ENCODE data around the gene FNIP2.
"Not testable (repeated sequence)": the region's sequence is repeated elsewhere in the genome, so short reads cannot be mapped to it uniquely, and the experiment has no call there.

Gene FNIP2

DNA sequence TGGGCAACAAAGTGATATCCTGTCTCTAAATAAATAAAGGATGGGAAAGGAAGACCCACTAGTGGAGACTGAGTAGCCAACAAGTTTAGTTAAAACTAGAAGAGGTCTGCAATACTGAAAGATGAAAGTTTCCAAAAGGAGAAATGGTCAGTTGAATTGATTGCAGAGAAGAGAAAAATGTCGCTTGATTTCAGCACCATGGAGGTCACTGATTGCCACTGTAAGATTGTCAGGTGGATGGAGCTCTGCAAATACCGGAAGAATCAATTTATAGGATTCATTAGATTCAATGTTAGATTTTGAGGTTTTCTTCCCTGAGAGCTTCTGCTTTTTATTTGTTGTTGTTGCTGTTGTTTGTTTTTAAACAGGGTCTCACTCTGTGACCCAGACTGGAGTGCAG lies 5.4 kb upstream of the FNIP2 start:
- no peak for DNase-seq

DNA sequence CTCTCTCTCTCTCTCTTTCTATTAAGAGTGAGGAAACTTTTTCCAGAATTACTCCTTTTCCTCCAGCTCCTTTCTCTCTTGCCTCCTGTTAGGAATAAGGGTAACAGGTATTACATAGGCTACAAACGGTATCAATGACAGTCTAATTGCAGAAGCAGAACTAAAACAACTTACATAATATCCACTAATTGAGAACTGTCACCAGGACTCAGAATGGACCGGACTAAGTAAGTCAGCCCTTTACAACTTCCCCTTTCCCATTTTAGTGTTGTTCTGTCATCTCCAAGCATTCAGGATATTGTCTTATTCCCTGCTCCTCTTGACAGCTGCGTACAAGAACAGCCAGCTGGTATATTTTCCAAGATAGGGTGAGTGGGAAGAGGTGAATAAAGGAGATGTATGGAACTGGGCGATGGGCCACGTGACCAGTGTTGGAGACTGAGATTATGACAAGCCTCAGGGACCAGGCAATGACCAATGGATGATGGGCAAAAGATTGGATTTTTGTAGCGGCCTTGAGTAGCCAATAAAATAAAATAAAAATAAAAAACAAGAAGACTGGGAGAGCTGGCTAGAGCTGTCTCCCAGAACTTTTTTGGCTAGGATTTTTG lies 2.3 kb upstream of the FNIP2 start:
- no peak for DNase-seq

DNA sequence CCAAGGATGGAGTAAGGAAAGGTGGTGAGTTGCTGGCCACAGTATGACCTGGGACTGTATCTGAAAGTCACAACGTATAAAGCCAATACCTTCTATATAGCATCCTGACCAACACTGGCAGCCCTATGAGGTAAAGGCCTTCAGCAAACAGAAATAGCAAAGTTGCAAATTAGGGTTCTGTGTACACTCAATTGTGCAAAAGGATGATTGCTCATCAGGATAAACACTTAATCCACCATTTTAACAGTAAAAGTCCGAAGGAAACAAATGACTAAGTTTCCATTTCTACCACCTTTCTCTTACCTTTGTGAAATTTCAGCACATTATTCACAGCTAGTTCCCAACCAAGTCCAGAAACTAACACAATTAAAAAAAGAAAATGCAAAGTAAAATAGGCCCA lies 1.4 kb upstream of the FNIP2 start:
- no peak for DNase-seq

DNA sequence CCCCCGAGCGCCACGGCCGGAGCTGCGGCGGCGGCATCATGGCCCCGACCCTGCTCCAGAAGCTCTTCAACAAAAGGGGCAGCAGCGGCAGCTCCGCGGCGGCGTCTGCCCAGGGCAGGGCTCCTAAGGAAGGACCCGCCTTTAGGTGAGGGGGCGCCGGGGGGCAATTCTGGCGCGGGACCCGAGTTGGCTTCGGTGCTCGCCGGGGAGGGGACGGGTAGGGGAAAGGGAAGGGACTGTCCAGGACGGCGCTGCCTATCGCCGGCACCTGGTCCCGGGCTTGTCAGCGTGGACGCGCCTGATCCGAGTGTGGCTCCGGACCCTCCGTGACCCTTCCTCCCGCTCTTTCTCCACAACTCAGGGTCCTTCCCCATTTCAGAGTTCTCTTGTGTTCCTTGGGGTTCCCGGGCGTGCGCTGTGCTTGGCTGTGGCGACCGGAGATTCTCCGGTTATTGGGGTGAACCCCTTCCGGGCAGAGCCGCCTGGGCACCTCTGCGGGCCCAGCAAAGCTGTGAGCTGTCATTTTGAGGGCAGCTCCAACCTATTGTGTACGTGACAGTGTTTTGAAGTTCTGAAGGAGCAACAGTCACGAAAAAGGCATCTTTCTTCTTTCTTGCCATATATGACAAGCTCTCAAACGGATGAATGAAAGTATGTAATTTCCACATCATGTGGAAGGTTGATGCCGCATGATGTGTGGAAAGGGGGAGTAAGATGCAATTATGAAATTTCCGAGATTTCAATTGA lies 522 bp downstream of the FNIP2 start:
- DNase-seq: peak; percentile 46 to 49

DNA sequence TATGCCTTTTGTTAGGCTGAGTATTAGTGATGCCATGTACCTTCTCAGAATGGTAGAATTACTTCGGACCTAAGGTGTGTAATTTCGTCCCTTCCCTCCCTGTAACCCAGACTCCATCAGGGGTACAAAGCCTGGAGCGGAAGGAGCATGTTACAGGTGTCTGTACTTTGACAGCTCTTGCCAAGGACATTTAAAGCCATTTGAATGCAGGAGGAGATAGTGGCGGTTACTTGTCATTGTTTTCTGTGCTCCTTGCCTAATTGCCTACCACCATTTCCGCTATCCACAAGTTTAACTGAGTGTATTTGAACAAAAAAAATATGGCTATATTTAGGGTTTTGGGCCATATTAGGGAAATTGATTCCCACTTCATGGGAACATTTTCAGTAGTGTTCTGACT lies 1.8 kb downstream of the FNIP2 start:
- DNase-seq: no peak

DNA sequence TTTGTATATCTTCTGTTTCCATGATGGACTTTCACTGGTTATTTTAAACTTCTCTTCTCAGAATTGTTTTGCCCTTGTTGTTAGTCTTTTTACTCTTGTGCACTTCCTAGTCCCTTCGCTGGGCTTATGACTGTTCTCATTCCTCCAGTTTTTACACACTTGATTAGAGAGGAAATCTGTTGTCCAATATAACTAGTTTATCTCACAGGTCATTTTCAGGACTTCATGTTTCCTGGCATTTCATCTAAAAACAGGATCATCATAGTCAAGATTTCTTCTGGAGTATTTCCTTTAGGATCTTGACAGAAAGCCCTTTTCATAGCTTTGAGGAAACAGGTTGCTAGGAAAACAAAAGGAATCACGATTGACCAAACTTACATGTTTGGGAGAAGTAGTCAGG lies 3.0 kb downstream of the FNIP2 start:
- no peak for DNase-seq

DNA sequence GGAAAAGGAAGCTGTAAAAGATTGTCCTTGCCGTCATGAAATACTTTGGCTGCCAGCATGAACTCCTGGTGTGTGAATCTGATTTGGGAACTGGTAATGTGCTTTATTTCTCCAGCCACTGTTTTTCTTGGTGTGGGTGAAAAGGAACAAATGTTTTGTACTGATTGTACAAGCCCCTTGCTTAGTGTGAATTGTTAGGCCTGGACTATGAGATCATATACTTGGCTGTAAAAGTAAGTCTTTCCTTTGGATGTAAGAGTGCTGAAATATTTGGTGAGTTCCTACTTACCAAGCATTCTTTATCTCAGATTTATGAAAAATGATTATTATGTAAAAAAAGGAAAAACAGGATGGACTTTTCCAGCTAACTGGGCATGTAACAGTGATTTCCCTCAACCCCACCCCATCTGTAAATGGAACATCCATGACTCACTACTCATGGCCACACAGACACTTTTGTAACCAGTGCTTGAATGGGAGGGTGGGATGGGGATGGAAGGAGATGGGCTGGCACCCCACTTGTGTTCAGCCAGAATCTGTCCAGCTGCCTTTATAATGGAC lies 6.3 kb downstream of the FNIP2 start:
- DNase-seq: no peak

DNA sequence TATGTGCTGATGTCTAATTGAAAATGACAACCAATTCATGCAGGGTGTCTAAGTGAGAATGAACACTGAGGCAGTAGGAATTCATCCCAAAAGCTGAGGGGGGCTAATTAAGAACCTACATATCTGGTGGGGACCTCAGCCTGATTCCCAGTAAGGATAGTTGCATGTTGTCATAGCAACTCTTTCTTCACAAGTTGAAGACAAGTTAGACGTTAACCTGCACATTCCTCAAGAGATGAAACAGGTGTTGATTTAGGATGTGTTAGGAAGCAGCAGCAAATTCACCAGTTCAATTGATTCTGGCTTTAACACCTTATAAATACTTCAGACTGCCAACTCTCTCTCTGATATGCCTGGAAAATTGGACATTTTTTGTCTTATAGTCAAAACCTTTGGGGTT lies 7.3 kb downstream of the FNIP2 start:
- DNase-seq: no peak

DNA sequence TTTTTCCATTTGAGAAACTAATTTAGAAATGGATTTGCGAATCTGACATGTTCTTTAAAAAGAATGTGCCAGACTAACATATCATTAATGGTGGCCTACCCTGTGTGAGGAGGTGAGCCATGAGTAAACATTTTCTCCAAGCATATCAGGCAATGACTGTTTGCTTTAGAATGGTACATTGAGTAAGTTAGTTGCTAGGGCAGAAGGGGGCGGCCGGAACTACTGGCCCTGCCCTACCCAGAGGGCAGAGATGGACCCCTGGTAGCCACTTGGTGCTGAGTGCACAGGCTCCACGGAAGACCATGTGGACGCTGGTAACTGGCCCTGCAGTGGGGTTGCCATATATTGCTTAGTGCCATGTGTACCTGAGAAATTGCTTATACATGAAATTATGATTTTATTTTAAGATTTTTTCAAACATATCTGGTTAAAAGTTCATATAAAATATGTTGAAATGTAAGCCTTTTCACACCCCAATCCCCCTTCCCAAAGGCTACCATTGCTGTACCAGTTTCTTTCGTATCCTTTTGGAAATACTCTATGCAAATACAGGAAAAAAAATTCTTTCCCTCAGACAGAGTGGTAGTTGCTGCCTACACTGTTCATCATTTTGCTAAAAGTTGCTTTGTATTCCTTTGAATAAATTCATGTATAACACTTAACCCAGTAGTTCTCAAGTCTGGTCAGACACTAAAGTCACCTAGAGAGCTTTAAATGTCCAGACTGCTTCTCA lies 8.8 kb downstream of the FNIP2 start:
- DNase-seq: no peak

DNA sequence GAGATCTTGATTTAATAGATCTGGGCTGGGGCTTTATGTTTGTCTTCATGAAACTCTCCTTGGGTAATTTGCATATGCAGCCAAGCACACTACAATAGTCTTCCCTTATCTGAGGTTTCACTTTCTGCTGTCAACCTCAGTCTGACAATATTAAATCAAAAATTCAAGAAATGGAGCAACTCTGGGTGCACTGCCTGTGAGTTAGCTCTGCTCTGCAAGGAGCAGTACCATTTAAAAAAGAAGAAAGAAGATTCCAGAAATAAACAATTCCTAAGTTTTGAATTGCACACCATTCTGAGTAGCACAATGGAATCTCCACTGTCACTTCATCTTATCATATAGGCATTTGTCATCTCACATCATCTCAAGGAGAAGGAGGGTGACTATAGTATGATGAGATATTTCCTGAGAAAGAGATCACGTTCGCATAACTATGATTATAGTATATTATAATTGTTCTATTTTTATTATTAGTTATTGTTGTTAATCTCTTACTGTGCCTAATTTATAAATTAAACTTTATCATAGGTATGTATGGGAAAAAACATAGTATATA lies 9.4 kb downstream of the FNIP2 start:
- DNase-seq: peak in 1 of 2 donors; percentile 23

DNA sequence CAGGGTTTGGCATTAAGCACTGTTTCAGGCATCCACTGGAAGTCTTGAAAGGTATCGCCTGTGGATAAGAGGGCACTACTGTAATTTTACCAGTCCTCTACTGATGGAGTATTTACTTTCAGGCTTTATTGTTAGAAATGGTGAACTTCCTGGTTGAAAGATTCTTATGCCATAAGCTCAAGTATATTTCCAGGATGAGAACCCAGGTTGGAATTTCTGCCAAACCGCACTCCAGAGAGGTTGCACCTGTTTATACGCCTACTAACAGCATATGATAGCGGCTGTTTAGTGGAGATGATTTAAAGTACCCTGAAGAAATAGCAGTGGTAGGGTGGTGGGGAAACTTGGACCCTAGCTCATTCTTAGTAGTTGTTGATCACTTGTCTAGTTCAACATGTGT lies 9.9 kb downstream of the FNIP2 start:
- DNase-seq: no peak

DNA sequence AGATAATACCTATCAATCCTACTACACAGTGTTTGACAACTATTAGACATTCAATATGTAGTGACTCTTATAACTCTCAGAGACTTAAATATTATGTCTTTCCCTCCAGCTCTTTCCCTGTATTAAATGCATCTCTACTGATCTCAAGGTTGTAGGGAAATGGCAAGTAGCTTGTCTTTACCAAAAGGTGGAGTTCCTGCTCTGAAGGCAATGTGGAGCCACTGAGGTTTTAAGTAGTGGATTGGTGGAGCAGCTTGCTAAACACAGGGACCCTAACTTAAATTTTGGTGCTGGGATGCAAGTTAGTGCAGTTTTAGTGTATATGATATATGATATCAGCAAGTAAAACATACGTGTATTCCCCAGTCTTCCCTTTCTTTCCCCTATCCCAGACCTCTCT lies 13.1 kb downstream of the FNIP2 start:
- no peak for DNase-seq

DNA sequence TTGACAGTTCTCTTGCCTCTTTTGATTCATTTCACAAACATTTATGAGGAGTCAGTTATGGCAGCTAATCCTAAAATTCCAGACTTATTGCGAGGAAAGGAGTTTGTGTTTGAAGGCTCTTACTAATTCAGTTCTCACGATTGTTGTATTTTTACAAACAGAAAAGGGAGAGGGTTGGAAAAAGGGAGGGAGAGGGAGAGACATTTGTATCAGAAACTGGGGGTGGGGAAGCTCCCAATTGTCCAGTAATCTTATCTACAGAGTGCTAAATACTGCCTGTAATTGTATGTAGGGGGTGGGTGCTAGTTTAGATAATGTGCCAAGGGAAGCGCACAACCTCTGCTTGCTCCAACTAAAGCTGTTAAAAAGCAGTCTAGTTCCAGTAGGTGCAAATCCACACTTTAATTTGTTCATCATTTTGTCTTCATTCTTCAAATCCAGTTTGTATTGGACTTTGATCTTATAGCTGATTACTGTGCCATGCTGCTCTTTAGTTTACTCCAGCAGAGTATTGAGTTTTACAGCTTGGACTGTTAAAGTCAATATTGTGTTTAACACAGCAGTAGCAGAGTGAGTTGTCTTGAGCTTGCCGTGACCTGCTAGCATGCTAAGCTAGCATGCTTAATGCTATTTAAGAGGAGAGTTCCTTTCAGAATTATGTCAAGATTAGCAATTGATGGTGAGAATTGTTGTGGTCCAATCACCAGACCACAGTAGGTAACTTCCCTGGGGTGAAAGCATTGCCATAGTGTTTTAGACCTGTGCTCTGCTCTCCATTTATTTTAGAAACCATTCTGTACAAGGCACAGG lies 13.9 kb downstream of the FNIP2 start:
- no peak for DNase-seq

DNA sequence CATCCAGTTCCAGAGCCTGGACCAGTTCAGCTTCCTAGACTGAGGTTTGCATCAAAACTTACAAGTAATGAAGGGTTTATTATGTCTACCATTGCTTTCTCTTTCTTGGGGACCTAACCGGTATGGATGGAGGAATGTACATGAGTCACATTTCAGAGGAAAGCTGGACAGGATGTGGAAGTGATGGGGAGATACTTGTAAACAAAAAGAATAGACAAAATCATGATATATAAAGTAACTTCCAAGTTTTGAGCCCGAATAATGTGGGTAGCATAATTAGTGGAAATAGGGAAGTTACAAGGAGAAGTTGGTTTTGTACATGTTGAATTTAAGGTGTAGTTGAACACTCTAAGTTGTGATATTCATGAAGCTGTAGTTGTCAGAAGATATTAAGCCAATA lies 15.0 kb downstream of the FNIP2 start:
- no peak for DNase-seq

DNA sequence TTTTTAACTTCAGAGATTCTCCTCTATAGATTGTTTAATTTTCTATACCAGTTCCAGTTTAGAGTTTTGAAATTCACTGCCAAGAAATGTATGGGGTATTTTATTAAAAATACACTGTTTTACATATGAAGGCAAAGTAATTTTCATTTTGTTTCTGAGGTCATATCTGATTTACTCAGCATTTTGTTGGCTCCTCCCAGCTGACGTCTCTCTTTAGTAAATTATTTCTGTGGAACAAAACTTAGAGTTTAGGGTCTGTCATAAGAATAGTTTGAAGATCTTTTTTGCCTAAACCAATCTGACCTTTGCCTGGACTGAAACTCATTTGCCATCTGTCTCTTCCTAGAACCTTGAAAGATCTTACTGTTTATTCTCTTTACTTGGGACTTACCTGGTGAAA lies 16.9 kb downstream of the FNIP2 start:
- no peak for DNase-seq

DNA sequence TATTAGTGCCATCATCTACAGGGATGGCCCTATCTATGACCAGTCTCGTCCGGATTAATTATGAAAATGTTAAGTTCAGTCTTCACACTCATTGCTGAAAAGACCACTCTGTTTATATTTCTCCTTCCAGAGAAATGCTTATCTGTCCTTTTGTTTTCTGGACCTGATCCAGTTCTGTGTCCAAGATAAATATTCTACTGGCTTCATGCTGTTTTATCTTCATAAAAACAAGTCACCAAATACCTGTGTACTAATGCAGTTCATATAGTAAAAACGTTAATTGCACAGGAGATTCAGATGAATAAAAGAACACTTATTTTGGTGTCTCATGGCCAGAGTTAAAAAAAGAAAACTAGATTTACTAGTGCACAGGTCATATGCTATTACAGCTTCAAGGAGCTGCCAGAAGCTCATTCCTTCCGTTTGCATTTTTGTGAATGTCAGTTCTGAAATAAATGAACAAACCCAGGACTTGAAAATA lies 17.3 kb downstream of the FNIP2 start:
- no peak for DNase-seq

DNA sequence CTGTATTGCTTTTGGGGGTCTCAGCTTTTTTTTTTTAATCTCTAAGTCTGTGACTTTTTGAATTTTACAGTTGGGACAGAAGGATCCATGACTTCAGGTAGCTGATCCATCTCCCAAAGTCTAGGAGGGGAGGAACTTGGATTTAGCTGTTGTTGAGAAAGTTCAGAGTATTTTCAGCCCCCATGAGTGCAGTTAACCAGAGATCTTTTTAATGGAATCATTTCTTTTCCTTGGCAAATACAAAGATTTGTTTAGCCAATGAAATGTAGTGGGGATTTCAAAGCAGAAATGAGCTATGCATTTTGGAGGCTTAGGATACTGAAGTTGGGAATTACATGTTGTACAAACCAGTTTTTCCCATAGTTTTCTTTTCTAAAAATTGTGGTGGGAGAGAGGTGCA lies 18.1 kb downstream of the FNIP2 start:
- DNase-seq: no peak

DNA sequence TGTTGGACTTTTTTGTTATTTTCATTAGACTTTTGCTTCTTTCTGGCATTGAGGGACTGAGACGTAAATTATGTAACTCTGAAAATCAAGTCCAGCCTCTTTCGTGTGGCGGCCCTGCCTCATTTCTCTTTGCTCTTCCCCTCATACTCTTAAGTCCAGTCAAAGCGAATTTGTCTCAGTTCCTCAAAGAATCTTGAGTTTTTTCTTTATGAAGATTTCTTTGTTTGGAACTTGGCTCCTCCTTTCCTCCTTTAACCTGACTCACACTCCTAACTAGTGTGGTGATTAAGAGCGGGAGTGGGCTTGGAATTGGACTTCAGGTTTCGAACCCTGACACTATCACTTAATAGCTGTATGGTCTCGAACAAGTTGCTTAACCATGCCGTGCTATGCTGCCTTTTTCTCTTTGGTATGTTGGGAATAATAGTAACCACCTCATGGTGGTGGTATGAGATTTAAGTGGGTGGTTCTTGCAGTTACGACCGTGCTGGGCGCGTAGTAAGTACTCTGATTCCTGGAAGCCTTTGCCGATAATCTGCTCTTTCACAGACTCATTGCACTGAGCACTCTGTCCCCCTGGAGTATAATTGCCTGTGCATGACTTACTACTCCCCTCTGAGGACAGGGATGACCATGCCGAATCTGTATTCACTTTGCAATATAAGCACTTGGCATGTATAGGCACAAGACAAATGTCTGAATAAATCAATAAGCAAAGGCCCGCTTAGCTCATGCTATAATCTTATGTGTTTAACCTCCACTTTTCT lies 19.1 kb downstream of the FNIP2 start:
- DNase-seq: no peak

DNA sequence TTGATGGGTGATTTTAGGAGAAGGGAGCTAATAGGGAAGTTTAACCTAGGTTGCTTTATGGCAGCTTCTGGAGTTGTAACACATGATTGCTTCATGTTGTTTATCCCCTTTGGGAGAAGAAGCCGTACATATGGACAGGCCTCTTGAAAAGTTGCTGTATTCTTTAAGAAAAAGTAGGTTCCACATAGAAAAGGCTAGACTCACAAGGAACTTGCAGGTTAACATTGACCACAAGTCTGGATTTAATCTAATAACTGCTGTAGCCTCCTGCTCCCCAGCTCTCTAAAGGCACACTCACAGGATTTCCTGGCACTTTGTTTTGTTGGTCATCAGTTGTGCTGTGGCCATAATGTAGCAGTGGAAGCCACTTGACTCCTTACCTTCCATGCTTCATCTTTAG lies 19.7 kb downstream of the FNIP2 start:
- DNase-seq: no peak

DNA sequence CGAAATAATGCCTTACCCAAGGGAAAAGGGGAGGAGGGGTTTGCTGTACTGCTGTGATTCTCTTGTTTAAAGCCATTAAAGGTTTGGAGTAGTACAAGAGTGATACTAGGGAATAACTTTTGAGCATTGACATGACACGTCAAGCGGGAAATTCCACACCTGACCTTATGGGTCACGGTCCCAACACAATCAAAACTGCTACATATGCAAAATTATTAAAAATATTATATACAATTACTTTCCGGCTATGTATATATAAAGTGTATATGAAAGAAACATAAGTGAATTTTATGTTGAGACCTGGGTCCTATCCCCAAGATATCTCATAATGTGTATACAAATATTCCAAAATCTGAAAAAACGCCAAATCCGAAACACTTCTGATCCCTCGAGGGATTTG lies 21.0 kb downstream of the FNIP2 start:
- DNase-seq: no peak

DNA sequence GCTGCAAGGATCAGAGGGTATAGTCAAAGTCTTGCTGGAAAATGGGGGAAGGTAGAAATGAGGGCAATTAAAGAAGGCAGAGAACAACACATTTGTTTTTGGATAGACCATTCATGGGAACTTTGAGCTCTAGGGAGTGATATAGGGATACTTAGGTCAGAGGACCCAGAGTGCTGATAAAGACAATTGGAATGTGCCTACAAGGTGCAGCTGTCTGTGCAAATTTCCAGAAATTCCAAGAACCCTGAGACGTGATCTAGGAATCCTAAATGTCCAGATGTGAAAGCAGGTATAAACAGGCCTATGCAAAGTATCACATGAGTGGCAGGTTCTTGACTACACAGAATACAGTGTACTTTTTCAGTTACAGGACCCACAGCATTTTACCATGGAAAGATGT lies 24.2 kb downstream of the FNIP2 start:
- no peak for DNase-seq

DNA sequence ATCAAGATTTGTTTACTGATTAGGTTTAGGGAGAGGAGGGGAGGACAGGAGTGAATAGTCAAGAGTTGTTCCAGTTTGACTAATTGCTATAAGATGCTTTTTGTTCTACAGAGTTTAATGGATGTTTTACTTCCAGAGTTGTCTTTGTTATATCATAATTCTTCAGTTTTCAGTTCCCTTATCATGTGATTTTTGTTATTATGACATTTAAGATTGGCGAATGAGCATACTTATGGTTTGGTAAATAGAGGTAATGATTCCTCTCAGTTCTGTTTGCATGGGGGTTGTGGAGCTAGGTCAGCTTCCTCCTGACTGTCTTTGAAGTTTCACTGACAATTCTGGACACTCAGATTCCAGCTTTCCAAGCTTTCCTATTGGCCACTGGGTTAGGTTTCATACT lies 24.6 kb downstream of the FNIP2 start:
- not testable (repeated sequence) for DNase-seq

Data from CD4-positive, alpha-beta T cell treated with Interleukin-1 beta for 1 hour (primary cell).